ENCODE data around the gene HIVEP3.

- no peak for TF ChIP-seq CTCF (IDR thresholded peaks at IDR 0.05)
- TF ChIP-seq POLR2A (IDR thresholded peaks at IDR 0.05) = no peak
Observed at GRCh38 chr1:41964400-41964799, 45.7 kb upstream of the HIVEP3 start.

All from body of pancreas (tissue), 4 donors.